Keratinocyte (primary cell): Measurements from ENCODE around the gene OPRL1.

Experiments
- EZH2 ChIP-seq: IDR thresholded peaks from one replicate; pipeline ENCODE4 v1.6.1; 2012; ENCODE audit warnings: inconsistent platforms, mild to moderate bottlenecking, low read length, moderate library complexity
- TF ChIP-seq, protein P1 (sequence below), 3 experiments: IDR thresholded peaks in 1 of 3; conservative IDR thresholded peaks in 1 of 3; optimal IDR thresholded peaks in 1 of 3; 2 replicates in 2 of 3; 3 replicates in 1 of 3; pipeline versions ENCODE3 to v1.5.1; 2011; ENCODE audit warnings: low read length in 3 of 3, mild to moderate bottlenecking in 3 of 3, moderate library complexity in 2 of 3, control low read depth in 1 of 3, inconsistent platforms in 1 of 3; ENCODE audit not compliant: insufficient read depth in 2 of 3; ENCODE audit errors: extremely low read depth in 1 of 3

DNA sequence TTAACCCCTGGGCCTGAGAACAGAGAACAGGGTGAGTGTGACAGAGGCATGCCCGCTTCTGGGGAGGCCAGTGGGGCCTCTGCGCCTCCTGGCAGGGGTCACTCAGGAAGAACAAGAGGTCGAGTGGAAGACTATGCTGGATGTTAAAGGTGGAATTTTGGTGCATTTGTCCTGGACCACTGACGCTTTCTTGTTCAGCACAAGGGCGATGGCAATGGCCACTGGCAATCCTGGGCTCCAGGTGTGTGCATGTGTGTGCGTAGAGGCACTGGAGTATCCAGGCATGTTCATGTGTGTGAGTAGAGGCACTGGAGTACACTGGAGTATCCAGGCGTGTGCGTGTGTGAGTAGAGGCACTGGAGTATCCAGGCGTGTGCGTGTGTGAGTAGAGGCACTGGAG is 51.0 kb downstream of the OPRL1 start:
- TF ChIP-seq, protein P1, sequence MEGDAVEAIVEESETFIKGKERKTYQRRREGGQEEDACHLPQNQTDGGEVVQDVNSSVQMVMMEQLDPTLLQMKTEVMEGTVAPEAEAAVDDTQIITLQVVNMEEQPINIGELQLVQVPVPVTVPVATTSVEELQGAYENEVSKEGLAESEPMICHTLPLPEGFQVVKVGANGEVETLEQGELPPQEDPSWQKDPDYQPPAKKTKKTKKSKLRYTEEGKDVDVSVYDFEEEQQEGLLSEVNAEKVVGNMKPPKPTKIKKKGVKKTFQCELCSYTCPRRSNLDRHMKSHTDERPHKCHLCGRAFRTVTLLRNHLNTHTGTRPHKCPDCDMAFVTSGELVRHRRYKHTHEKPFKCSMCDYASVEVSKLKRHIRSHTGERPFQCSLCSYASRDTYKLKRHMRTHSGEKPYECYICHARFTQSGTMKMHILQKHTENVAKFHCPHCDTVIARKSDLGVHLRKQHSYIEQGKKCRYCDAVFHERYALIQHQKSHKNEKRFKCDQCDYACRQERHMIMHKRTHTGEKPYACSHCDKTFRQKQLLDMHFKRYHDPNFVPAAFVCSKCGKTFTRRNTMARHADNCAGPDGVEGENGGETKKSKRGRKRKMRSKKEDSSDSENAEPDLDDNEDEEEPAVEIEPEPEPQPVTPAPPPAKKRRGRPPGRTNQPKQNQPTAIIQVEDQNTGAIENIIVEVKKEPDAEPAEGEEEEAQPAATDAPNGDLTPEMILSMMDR (optimal IDR thresholded peaks at IDR 0.05 in 1 of 3, IDR thresholded peaks at IDR 0.05 in 1 of 3, conservative IDR thresholded peaks at IDR 0.05 in 1 of 3; ENCODE audit: extremely low read depth in 1 of 3, insufficient read depth in 2 of 3, low read length in 3 of 3): no peak
- TF ChIP-seq EZH2: no peak
